HCT116 (cell line): ENCODE measurements around the gene RNF207.

ENCODE experiments used
- ATF3 ChIP-seq: IDR thresholded peaks from 2 replicates; pipeline ENCODE4 v1.6.1; 2012
- CTCF ChIP-seq, 3 experiments: fragments of 200-600 bp in 1 of 3; sonication (generic) in 1 of 3; IDR thresholded peaks in 2 of 3; conservative IDR thresholded peaks in 1 of 3; 2 replicates each; pipeline ENCODE4 v1.5.1; 2012 to 2017; ENCODE audit warnings: low read depth in 2 of 3, low read length in 2 of 3, antibody characterized with exemption in 1 of 3, borderline replicate concordance in 1 of 3, control low read depth in 1 of 3, mild to moderate bottlenecking in 1 of 3, mixed read lengths in 1 of 3, mixed run types in 1 of 3, moderate library complexity in 1 of 3; ENCODE audit not compliant: insufficient read depth in 1 of 3
- EZH2 ChIP-seq: fragments of 200-600 bp; sonication (generic); IDR thresholded peaks from 2 replicates; pipeline ENCODE4 v1.6.1; 2017; ENCODE audit warnings: antibody characterized with exemption, mixed run types
- EZH2phosphoT487 ChIP-seq: fragments of 200-600 bp; IDR thresholded peaks from 2 replicates; pipeline ENCODE4 v1.6.1; 2018; ENCODE audit warnings: antibody characterized with exemption, borderline replicate concordance
- MAX ChIP-seq: IDR thresholded peaks from 2 replicates; pipeline ENCODE4 v1.6.1; 2012
- POLR2A ChIP-seq: IDR thresholded peaks from 2 replicates; pipeline ENCODE4 v1.7.0; 2011; ENCODE audit warnings: borderline replicate concordance; ENCODE audit not compliant: insufficient read depth, insufficient read length; ENCODE audit errors: extremely low read depth
- POLR2AphosphoS5 ChIP-seq: IDR thresholded peaks from 2 replicates; pipeline ENCODE4 v1.6.1; 2011; ENCODE audit warnings: mild to moderate bottlenecking, low read depth, low read length, moderate library complexity
- REST ChIP-seq: IDR thresholded peaks from 2 replicates; pipeline ENCODE4 v1.6.1; 2012; ENCODE audit warnings: low read depth
- TCF7L2 ChIP-seq: IDR thresholded peaks from 2 replicates; pipeline ENCODE4 v1.7.0; 2011; ENCODE audit warnings: borderline replicate concordance, inconsistent platforms; ENCODE audit not compliant: insufficient read depth, insufficient read length; ENCODE audit errors: extremely low read depth
- YY1 ChIP-seq: IDR thresholded peaks from 2 replicates; pipeline ENCODE4 v1.6.1; 2011; ENCODE audit warnings: low read length, low read depth, moderate library complexity, mild to moderate bottlenecking; ENCODE audit not compliant: insufficient replicate concordance; ENCODE audit errors: extremely low read depth
- ZBTB33 ChIP-seq: IDR thresholded peaks from 2 replicates; pipeline ENCODE4 v1.6.1; 2011; ENCODE audit warnings: mild to moderate bottlenecking, low read length, moderate library complexity; ENCODE audit not compliant: insufficient replicate concordance; ENCODE audit errors: extremely low read depth
- ZNF274 ChIP-seq: fragments of 200-500 bp; sonication (Bioruptor generic); IDR thresholded peaks from 2 replicates; pipeline ENCODE4 v1.6.1; 2014; ENCODE audit warnings: mild to moderate bottlenecking, low read depth, low read length, inconsistent platforms

GRCh38 chr1:6237093-6237492, 31.2 kb downstream of the RNF207 start:
- no peak for TF ChIP-seq CTCF (IDR thresholded peaks at IDR 0.05 in 2 of 3, conservative IDR thresholded peaks at IDR 0.05 in 1 of 3; ENCODE audit: borderline replicate concordance in 1 of 3, insufficient read depth in 1 of 3, low read depth in 2 of 3, low read length in 2 of 3)
- no peak for TF ChIP-seq POLR2A
- no peak for TF ChIP-seq YY1
- TF ChIP-seq EZH2 = no peak
- TF ChIP-seq EZH2phosphoT487 = no peak
- no peak for TF ChIP-seq ZNF274
- no peak for TF ChIP-seq POLR2AphosphoS5
- TF ChIP-seq REST = no peak
- no peak for TF ChIP-seq MAX
- TF ChIP-seq TCF7L2 = no peak
- TF ChIP-seq ZBTB33 = no peak
- TF ChIP-seq ATF3 = no peak
